Neuronal stem cell (in vitro differentiated cells): ENCODE results near the gene NLGN4X.

Experiments used
- DNase-seq: peaks from one replicate; pipeline ENCODE4 v3.0.0-alpha.2; 2013; ENCODE audit warnings: low spot score
- H2AFZ ChIP-seq: one replicate; pipeline ENCODE4 v1.6.1; 2013; ENCODE audit warnings: mild to moderate bottlenecking, low read length, inconsistent platforms
- H2AK5ac ChIP-seq: 2 replicates; pipeline ENCODE4 v1.6.1; 2013; ENCODE audit warnings: low read depth, mild to moderate bottlenecking, inconsistent platforms, low read length, moderate library complexity, mixed read lengths
- H2BK120ac ChIP-seq: 2 replicates; pipeline ENCODE4 v1.6.1; 2013; ENCODE audit warnings: low read depth, mild to moderate bottlenecking, inconsistent platforms, low read length, moderate library complexity, mixed read lengths
- H2BK12ac ChIP-seq: one replicate; pipeline ENCODE4 v1.6.1; 2013; ENCODE audit warnings: low read length, inconsistent platforms
- H2BK15ac ChIP-seq: 2 replicates; pipeline ENCODE4 v1.6.1; 2013; ENCODE audit warnings: mild to moderate bottlenecking, low read length, inconsistent platforms, mixed read lengths
- H2BK5ac ChIP-seq: one replicate; pipeline ENCODE4 v1.6.1; 2013; ENCODE audit warnings: inconsistent platforms, mild to moderate bottlenecking, low read length, moderate library complexity
- H3K14ac ChIP-seq: one replicate; pipeline ENCODE4 v1.6.1; 2013; ENCODE audit warnings: low read length, inconsistent platforms
- H3K18ac ChIP-seq: 2 replicates; pipeline ENCODE4 v1.6.1; 2013; ENCODE audit warnings: low read length, inconsistent platforms
- H3K23ac ChIP-seq: 2 replicates; pipeline ENCODE4 v1.6.1; 2013; ENCODE audit warnings: low read depth, mild to moderate bottlenecking, mixed read lengths, low read length, inconsistent platforms; ENCODE audit not compliant: poor library complexity
- H3K27ac ChIP-seq: replicated peaks from 3 replicates; pipeline ENCODE4 v1.5.1; 2013; ENCODE audit warnings: low read length, inconsistent platforms
- H3K27me3 ChIP-seq, 3 experiments: 2 replicates each; pipeline ENCODE4 v1.6.1; 2013; ENCODE audit warnings: low read length in 3 of 3, mild to moderate bottlenecking in 2 of 3, inconsistent platforms in 1 of 3, low read depth in 1 of 3, mixed read lengths in 1 of 3, moderate library complexity in 1 of 3; ENCODE audit not compliant: control insufficient read depth in 3 of 3, insufficient read depth in 3 of 3
- H3K36me3 ChIP-seq, 2 donors: replicated peaks in 1 of 2; 2 replicates each; pipeline ENCODE4 v1.6.1; 2013; ENCODE audit warnings: low read length in 2 of 2; ENCODE audit not compliant: control insufficient read depth in 2 of 2, insufficient read depth in 2 of 2
- H3K4ac ChIP-seq: 2 replicates; pipeline ENCODE4 v1.6.1; 2013; ENCODE audit warnings: inconsistent platforms, mild to moderate bottlenecking, low read length, moderate library complexity
- H3K4me1 ChIP-seq, 2 donors: 1 replicate in 1 of 2; 2 replicates in 1 of 2; pipeline ENCODE4 v1.6.1; 2013; ENCODE audit warnings: low read length in 2 of 2, low read depth in 1 of 2; ENCODE audit not compliant: control insufficient read depth in 2 of 2, insufficient read depth in 1 of 2
- H3K4me2 ChIP-seq: one replicate; pipeline ENCODE4 v1.6.1; 2013; ENCODE audit warnings: mild to moderate bottlenecking, low read length, inconsistent platforms; ENCODE audit not compliant: insufficient read depth, poor library complexity, severe bottlenecking
- H3K4me3 ChIP-seq, 2 donors: 2 replicates each; pipeline ENCODE4 v1.5.1; 2013; ENCODE audit warnings: low read length in 2 of 2, mild to moderate bottlenecking in 2 of 2, inconsistent platforms in 1 of 2, moderate library complexity in 1 of 2
- H3K79me1 ChIP-seq: one replicate; pipeline ENCODE4 v1.6.1; 2013; ENCODE audit warnings: low read depth, mild to moderate bottlenecking, inconsistent platforms, low read length, moderate library complexity
- H3K9ac ChIP-seq: one replicate; pipeline ENCODE4 v1.6.1; 2013; ENCODE audit warnings: mild to moderate bottlenecking, low read depth, low read length, inconsistent platforms; ENCODE audit not compliant: poor library complexity
- H3K9me3 ChIP-seq, 2 donors: replicated peaks in 1 of 2; 2 replicates each; pipeline versions ENCODE3 to v1.6.1; 2013; ENCODE audit warnings: low read length in 2 of 2, mild to moderate bottlenecking in 2 of 2, inconsistent platforms in 1 of 2, low read depth in 1 of 2, mixed read lengths in 1 of 2, moderate library complexity in 1 of 2; ENCODE audit not compliant: control insufficient read depth in 2 of 2, insufficient read depth in 1 of 2
- H4K8ac ChIP-seq: one replicate; pipeline ENCODE4 v1.6.1; 2013; ENCODE audit warnings: low read depth, mild to moderate bottlenecking, inconsistent platforms, low read length, moderate library complexity
- H4K91ac ChIP-seq: one replicate; pipeline ENCODE4 v1.6.1; 2013; ENCODE audit warnings: low read length, low read depth, mild to moderate bottlenecking, inconsistent platforms; ENCODE audit not compliant: poor library complexity
- WGBS, 2 donors: extraction: QIAGEN DNeasy Blood & Tissue Kit; methylation state at CpG; one replicate each; pipeline ENCODE4 v1.1.7; 2013; ENCODE audit warnings: missing lambda C conversion rate in 2 of 2, mixed read lengths in 1 of 2; ENCODE audit not compliant: insufficient read length in 2 of 2, insufficient replicate concordance in 1 of 2; ENCODE audit errors: extremely low coverage in 2 of 2; 5-methylcytosine and 5-hydroxymethylcytosine counted together

The NLGN4X gene

DNA sequence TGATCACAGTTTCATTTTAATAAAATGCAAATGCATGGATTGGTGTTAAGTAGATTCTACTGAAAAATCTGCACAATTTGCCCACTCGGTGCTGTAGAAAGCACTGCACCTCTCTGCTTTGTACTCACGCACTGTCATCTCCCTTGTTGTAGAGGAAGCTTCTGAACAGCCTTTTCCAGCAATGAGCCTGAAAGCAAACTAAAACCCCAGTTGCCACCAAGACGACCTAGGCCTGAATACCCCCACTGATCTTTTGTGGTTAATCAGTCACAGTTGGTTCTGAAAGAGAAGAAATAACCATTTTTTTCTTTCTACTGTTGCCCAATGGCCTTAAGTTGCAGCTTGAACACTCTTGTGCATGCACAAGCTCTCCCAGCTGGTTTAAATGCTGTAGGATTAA is 229.8 kb downstream of the NLGN4X start:
- H3K18ac ChIP-seq, result no peak overlapping the region
- no peak overlapping the region for H3K27ac ChIP-seq
- no peak for DNase-seq
- no peaks in the 10 kb centered on the region for H3K36me3 ChIP-seq
- H2BK15ac ChIP-seq, result no peak overlapping the region
- H3K4me3 ChIP-seq, result no peak overlapping the region
- no peak overlapping the region for H2BK5ac ChIP-seq
- no peak overlapping the region for H3K9ac ChIP-seq
- no peak overlapping the region for H4K8ac ChIP-seq
- H3K79me1 ChIP-seq, result no peaks in the 10 kb centered on the region
- no peaks in the 10 kb centered on the region for H3K27me3 ChIP-seq
- no CpG with 5 or more reads among the region's 3 CpGs for WGBS, 2 donors
- H2AFZ ChIP-seq, result no peak overlapping the region
- H3K4me2 ChIP-seq, result no peak overlapping the region
- no peak overlapping the region for H3K23ac ChIP-seq
- no peak overlapping the region for H2BK120ac ChIP-seq
- H3K14ac ChIP-seq, result no peak overlapping the region
- H2BK12ac ChIP-seq, result no peak overlapping the region
- H4K91ac ChIP-seq, result no peak overlapping the region
- peaks cover 0 to 6% of the 10 kb centered on the region in 2 donors for H3K4me1 ChIP-seq
- H3K9me3 ChIP-seq, result no peaks in the 10 kb centered on the region
- no peak overlapping the region for H2AK5ac ChIP-seq
- no peak overlapping the region for H3K4ac ChIP-seq

DNA sequence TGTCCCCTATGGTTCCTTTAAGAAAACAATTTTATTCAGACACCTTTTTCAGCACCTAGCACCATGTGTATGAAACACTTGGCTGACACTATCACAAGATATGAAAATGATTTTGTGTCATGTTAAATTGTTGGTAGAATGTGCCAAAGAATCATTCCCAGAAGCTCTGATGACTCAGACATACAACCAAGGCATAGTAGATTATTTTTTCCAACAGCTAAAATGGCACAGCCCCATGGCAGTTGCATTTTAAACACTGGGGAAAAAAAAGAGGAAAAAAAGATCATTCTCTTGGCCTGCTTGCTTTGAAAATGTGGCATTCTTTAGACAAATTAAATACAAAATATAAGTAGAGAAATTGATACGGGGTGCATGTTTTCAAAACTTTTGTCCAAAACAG is 230.2 kb downstream of the NLGN4X start:
- Histone ChIP-seq H3K9me3 (no peaks in the 10 kb centered on the region), H3K23ac (no peak overlapping the region), H2BK5ac (no peak overlapping the region), H3K4me2 (no peak overlapping the region), H4K91ac (no peak overlapping the region), H3K79me1 (no peaks in the 10 kb centered on the region), H3K27ac (no peak overlapping the region), H2BK120ac (no peak overlapping the region), H3K9ac (no peak overlapping the region), H3K18ac (no peak overlapping the region), H3K4ac (no peak overlapping the region), H3K36me3 (no peaks in the 10 kb centered on the region), H2AK5ac (no peak overlapping the region), H3K4me1 (peaks cover 0 to 6% of the 10 kb centered on the region in 2 donors), H2BK12ac (no peak overlapping the region), H4K8ac (no peak overlapping the region), H2BK15ac (no peak overlapping the region), H3K14ac (no peak overlapping the region), H2AFZ (no peak overlapping the region), H3K4me3 (no peak overlapping the region), H3K27me3 (no peaks in the 10 kb centered on the region)
- no CpG with 5 or more reads among the region's 1 CpG for WGBS, 2 donors
- DNase-seq, result no peak

DNA sequence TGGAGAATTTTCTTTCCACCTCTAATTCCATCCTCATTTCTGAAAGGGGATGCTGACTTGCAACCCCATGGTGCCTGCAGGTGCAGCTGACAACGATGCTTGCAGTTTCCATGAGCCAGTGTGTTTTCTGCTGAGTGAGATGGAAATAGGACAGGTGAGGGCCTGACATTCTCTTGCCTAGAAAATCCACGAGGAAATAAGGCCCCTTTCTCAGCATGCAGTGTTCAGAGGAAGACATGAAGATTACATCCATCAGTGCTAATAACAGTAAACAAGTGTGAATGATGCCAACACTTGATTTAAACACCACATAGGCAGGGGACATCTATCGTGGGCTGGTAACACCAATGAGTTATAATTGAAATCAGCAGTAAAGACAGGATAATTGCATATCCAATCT is 237.3 kb downstream of the NLGN4X start:
- Histone ChIP-seq H2BK12ac (no peak overlapping the region), H4K91ac (no peak overlapping the region), H3K27me3 (no peaks in the 10 kb centered on the region), H3K4me3 (no peak overlapping the region), H3K27ac (no peak overlapping the region), H3K14ac (no peak overlapping the region), H3K79me1 (no peaks in the 10 kb centered on the region), H2BK120ac (no peak overlapping the region), H2AK5ac (no peak overlapping the region), H4K8ac (no peak overlapping the region), H3K9me3 (no peaks in the 10 kb centered on the region), H3K4me1 (peaks cover 0 to 6% of the 10 kb centered on the region in 2 donors), H3K36me3 (no peaks in the 10 kb centered on the region), H3K23ac (no peak overlapping the region), H3K4me2 (no peak overlapping the region), H2BK5ac (no peak overlapping the region), H2BK15ac (no peak overlapping the region), H2AFZ (no peak overlapping the region), H3K9ac (no peak overlapping the region), H3K18ac (no peak overlapping the region), H3K4ac (no peak overlapping the region)
- no peak for DNase-seq
- no CpG with 5 or more reads among the region's 3 CpGs for WGBS, 2 donors

DNA sequence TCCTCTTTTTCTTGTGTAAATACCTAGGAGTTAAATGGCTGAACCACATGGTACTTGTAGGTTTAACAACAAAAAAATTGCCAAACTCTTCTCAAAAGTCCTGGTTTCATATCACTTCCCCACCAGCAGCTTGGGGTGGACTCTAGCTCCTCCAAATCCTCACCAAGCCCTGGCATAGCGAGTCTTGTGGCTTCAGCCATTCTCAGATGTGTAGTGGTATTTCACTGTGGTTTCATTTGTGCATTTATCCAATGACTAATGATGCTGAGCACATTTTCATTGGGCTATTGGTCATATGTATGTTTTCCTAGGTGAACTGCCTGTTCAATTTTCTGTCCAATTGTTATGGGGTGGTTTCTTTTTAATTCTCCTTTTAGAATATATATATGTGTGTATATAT is 249.3 kb downstream of the NLGN4X start:
- H2AFZ ChIP-seq, result no peak overlapping the region
- H3K4me3 ChIP-seq, result no peak overlapping the region
- no peak overlapping the region for H2BK5ac ChIP-seq
- no peaks in the 10 kb centered on the region for H3K27me3 ChIP-seq
- no peak overlapping the region for H3K4ac ChIP-seq
- no peak overlapping the region for H4K91ac ChIP-seq
- H2BK15ac ChIP-seq, result no peak overlapping the region
- H2BK12ac ChIP-seq, result no peak overlapping the region
- no peak overlapping the region for H3K14ac ChIP-seq
- H3K9me3 ChIP-seq, result no peaks in the 10 kb centered on the region
- H3K4me1 ChIP-seq, result no peaks in the 10 kb centered on the region
- no CpG with 5 or more reads among the region's 1 CpG for WGBS, 2 donors
- no peak overlapping the region for H3K23ac ChIP-seq
- H2AK5ac ChIP-seq, result no peak overlapping the region
- DNase-seq, result no peak
- H3K9ac ChIP-seq, result no peak overlapping the region
- no peaks in the 10 kb centered on the region for H3K36me3 ChIP-seq
- no peak overlapping the region for H3K4me2 ChIP-seq
- no peak overlapping the region for H3K18ac ChIP-seq
- no peaks in the 10 kb centered on the region for H3K79me1 ChIP-seq
- no peak overlapping the region for H3K27ac ChIP-seq
- H4K8ac ChIP-seq, result no peak overlapping the region
- H2BK120ac ChIP-seq, result no peak overlapping the region
